Heart left ventricle (tissue), 16 donors: ENCODE data around the gene RNF225. TPM values are rescaled to one million over a fixed set of nuclear protein-coding genes. Genes with fewer than 3 reads are reported as not detected.

Source experiments
- ATAC-seq, 4 donors: fragments of 200-7000 bp; cut with Tn5 transposase; one replicate each; pipeline ENCODE4 v1.9.1; 2020 to 2022; ENCODE audit warnings: moderate library complexity in 4 of 4, mild to moderate bottlenecking in 3 of 4, moderate number of reproducible peaks in 1 of 4
- DNase-seq, 5 donors: peaks; one replicate each; pipeline ENCODE4 v3.0.0-alpha.2; 2020
- H3K27ac ChIP-seq, 12 donors: fragments of 200-600 bp; sonication (generic) in 4 of 12; one replicate each; pipeline versions ENCODE4 v1.5.0 to v1.8.0; 2016 to 2022; ENCODE audit warnings: mild to moderate bottlenecking in 2 of 12
- H3K27me3 ChIP-seq, 9 donors: fragments of 200-600 bp; sonication (generic) in 2 of 9; one replicate each; pipeline versions ENCODE4 v1.5.1 to v1.8.0; 2016 to 2022; ENCODE audit warnings: mild to moderate bottlenecking in 3 of 9
- H3K36me3 ChIP-seq, 9 donors: fragments of 200-600 bp; sonication (generic) in 2 of 9; one replicate each; pipeline versions ENCODE4 v1.5.0 to v1.8.0; 2018 to 2022; ENCODE audit warnings: mild to moderate bottlenecking in 2 of 9
- H3K4me1 ChIP-seq, 12 donors: fragments of 200-600 bp; sonication (generic) in 4 of 12; one replicate each; pipeline versions ENCODE4 v1.5.0 to v1.8.0; 2016 to 2022; ENCODE audit warnings: mild to moderate bottlenecking in 3 of 12
- H3K4me3 ChIP-seq, 12 donors: fragments of 200-600 bp; sonication (generic) in 4 of 12; one replicate each; pipeline versions ENCODE4 v1.5.0 to v1.8.0; 2017 to 2022; ENCODE audit warnings: mild to moderate bottlenecking in 9 of 12, moderate library complexity in 4 of 12
- H3K9me3 ChIP-seq, 12 donors: fragments of 200-600 bp; sonication (generic) in 4 of 12; one replicate each; pipeline versions ENCODE4 v1.5.0 to v1.8.0; 2016 to 2022; ENCODE audit warnings: mild to moderate bottlenecking in 1 of 12
- POLR2A ChIP-seq, 2 donors: fragments of 450-650 bp; IDR thresholded peaks; one replicate each; pipeline ENCODE4 v1.6.1; 2017; ENCODE audit warnings: antibody characterized with exemption in 2 of 2, mild to moderate bottlenecking in 2 of 2, moderate library complexity in 2 of 2
- WGBS, 4 donors: extraction: QIAGEN DNeasy Blood & Tissue Kit in 2 of 4; methylation state at CpG; one replicate each; pipeline versions ENCODE4 v1.1.5 to v1.1.7; 2013 to 2018; 5-methylcytosine and 5-hydroxymethylcytosine counted together
- intact Hi-C, 10 donors: fragments of 100-400 bp; cut with DNase I; formaldehyde crosslinking; loops; one replicate each; pipeline versions ENCODE4 v1.11.1 to v1.14.2; 2022
- polyA plus RNA-seq, 2 donors: library from polyadenylated mRNA; stranded (reverse); fragments of 200-250 nt; gene quantifications; one replicate each; pipeline ENCODE4 v1.2.3, GENCODE V29; 2013
- total RNA-seq, 9 donors: library from RNA; depleted of rRNA in 2 of 9; stranded (reverse); fragments of >200 nt in 2 of 9; fragmentation: NEBNext Ultra II Directional in 3 of 9; extraction: Animal tissue kit (Norgen Biotek cat#: 25700) in 3 of 9; gene quantifications; one replicate each; pipeline versions ENCODE4 v1.1.0 to v1.2.4, GENCODE V29; 2016 to 2023
- TF ChIP-seq, protein P1 (sequence below), 12 donors: fragments of 200-600 bp; sonication (generic) in 4 of 12; IDR thresholded peaks; one replicate each; pipeline versions ENCODE4 v1.5.0 to v1.8.0; 2018 to 2022; ENCODE audit warnings: antibody characterized with exemption in 12 of 12, mild to moderate bottlenecking in 5 of 12
- donor health status: ischemic (EF 13 %, LVEDD 7.1; RV severe dilation, severe dysfunction).
- donor health status: healthy with polysubstance abuse.
- donor health status: DM: no; HTN: yes; CAD: no.
- donor health status: DM: no; HTN: no; CAD: no.
- donor health status: ischemic (EF 25% LVEDD 6.9; RV normal size, moderate dysfunction).
- donor health status: ischemic (EF 25% LVEDD 5.7; RV mildly dilated, moderate dysfunction).
- donor health status: healthy.
- donor health status: DM: yes; HTN: yes; CAD: no.
- donor health status: ischemic (EF 35%, LVEDD 5.7; RV mildly dilated, moderate dysfunction).
- donor health status: nonischemic (EF 11% LVEDD 7.7; RV severe dilation, severe dysfunction).
- donor health status: DM: yes; HTN: yes; CAD: no.
- donor health status: PGD.
- donor health status: ischemic (EF 29% LVEDD 5.4; RV normal size, mild dysfunction).
- donor health status: nonischemic (EF 23%, LVEDD 6.1; RV moderate dilation, normal function).

The RNF225 gene
- total and polyA plus RNA-seq, 11 donors: not detected

- Histone ChIP-seq H3K4me1 (no peaks in the 10 kb centered on the region), H3K27ac (no peak overlapping the region), H3K27me3 (no peaks in the 10 kb centered on the region), H3K9me3 (peaks cover 0 to 7% (median 0%) of the 10 kb centered on the region in 12 donors), H3K36me3 (peaks cover 3 to 65% (median 43%) of the 10 kb centered on the region in 9 donors), H3K4me3 (no peak overlapping the region)
- WGBS, 4 donors: 96 to 98% (median 97%) methylated on average over 7 of the region's 7 CpGs
- no peak for TF ChIP-seq POLR2A (IDR thresholded peaks at IDR 0.05)
- TF ChIP-seq, protein P1, sequence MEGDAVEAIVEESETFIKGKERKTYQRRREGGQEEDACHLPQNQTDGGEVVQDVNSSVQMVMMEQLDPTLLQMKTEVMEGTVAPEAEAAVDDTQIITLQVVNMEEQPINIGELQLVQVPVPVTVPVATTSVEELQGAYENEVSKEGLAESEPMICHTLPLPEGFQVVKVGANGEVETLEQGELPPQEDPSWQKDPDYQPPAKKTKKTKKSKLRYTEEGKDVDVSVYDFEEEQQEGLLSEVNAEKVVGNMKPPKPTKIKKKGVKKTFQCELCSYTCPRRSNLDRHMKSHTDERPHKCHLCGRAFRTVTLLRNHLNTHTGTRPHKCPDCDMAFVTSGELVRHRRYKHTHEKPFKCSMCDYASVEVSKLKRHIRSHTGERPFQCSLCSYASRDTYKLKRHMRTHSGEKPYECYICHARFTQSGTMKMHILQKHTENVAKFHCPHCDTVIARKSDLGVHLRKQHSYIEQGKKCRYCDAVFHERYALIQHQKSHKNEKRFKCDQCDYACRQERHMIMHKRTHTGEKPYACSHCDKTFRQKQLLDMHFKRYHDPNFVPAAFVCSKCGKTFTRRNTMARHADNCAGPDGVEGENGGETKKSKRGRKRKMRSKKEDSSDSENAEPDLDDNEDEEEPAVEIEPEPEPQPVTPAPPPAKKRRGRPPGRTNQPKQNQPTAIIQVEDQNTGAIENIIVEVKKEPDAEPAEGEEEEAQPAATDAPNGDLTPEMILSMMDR (IDR thresholded peaks at IDR 0.05): no peak
- DNase-seq (no peak), ATAC-seq (no peak)
- intact Hi-C loops: no loop called here
Observed at GRCh38 chr19:58417071-58417470, 21.6 kb downstream of the RNF225 start.

DNA sequence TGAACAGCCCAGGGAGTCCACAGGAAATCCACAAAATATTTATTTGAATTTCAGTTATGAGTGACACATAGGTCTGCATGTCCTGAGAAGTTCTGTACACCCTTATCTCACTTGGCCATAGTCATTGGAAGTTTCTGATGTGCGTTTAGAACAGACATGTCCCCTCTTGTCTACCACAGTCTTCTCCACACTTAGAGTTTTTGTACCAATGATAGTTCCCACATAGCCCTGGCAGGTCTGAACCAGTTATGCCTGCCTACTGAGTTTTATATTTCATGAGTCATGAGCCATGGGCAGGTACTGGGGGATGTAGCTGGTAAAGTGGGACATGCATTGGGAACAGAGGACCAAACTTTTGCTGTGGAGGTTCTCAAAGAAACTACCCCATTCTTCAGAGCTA is 33.2 kb downstream of the RNF225 start:
- TF ChIP-seq, protein P1 (IDR thresholded peaks at IDR 0.05): no peak
- no peak for TF ChIP-seq POLR2A (IDR thresholded peaks at IDR 0.05)
- no peak for ATAC-seq
- no peak for DNase-seq
- H3K4me1 ChIP-seq: no peaks in the 10 kb centered on the region
- peaks cover 4 to 80% (median 57%) of the 10 kb centered on the region in 12 donors for H3K9me3 ChIP-seq
- intact Hi-C loops: no loop called here
- H3K36me3 ChIP-seq: peaks cover 0 to 21% (median 5%) of the 10 kb centered on the region in 9 donors
- H3K4me3 ChIP-seq: no peak overlapping the region
- no peak overlapping the region for H3K27ac ChIP-seq
- WGBS, 4 donors: 63 to 83% (median 74%) methylated on average over 1 of the region's 1 CpG
- H3K27me3 ChIP-seq: no peaks in the 10 kb centered on the region

GRCh38 chr19:58429745-58430144 is 34.3 kb downstream of the RNF225 start:
- Histone ChIP-seq H3K9me3 (peaks cover 12 to 91% (median 69%) of the 10 kb centered on the region in 12 donors), H3K27ac (no peak overlapping the region), H3K27me3 (no peaks in the 10 kb centered on the region), H3K4me1 (no peaks in the 10 kb centered on the region), H3K4me3 (no peak overlapping the region), H3K36me3 (peaks cover 11 to 32% (median 16%) of the 10 kb centered on the region in 9 donors)
- no peak for TF ChIP-seq POLR2A (IDR thresholded peaks at IDR 0.05)
- TF ChIP-seq, protein P1 (IDR thresholded peaks at IDR 0.05): no peak
- intact Hi-C loops: no loop called here
- no peak for DNase-seq
- peak in 1 of 4 donors; percentile 24 for ATAC-seq

GRCh38 chr19:58434217-58434616 is 38.8 kb downstream of the RNF225 start:
- TF ChIP-seq, protein P1 (IDR thresholded peaks at IDR 0.05): no peak
- no peak for TF ChIP-seq POLR2A (IDR thresholded peaks at IDR 0.05)
- 93 to 100% (median 99%) methylated on average over 2 of the region's 2 CpGs for WGBS, 4 donors
- DNase-seq (no peak), ATAC-seq (no peak)
- intact Hi-C loops: no loop called here
- H3K9me3 ChIP-seq: peaks cover 18 to 98% (median 89%) of the 10 kb centered on the region in 12 donors
- H3K27me3 ChIP-seq: no peaks in the 10 kb centered on the region
- no peak overlapping the region for H3K27ac ChIP-seq
- peaks cover 0 to 6% (median 5%) of the 10 kb centered on the region in 12 donors for H3K4me1 ChIP-seq
- peaks cover 15 to 64% (median 41%) of the 10 kb centered on the region in 9 donors for H3K36me3 ChIP-seq
- no peak overlapping the region for H3K4me3 ChIP-seq
